ENCODE data around the gene CDK14.

DNA sequence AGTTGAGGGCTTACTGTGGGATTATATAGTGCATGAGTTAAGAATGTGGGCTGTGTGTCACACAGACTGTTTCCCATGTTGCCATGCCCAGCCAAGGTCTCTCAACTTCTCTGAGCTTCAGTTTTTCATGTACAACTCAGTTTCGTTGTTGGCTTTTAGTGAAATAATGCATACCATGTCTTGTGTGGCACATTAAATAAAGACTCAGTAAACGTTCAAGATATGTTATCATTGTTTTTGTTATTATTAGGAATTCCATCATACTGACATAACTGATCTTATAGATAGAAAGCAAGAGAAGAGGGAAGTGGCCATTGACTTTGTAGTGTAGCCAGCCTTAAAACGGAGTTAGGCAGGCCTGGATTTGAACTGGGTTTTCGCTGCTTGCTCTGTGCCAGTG lies 2.9 kb downstream of the CDK14 start:
- TF ChIP-seq CTCF (IDR thresholded peaks at IDR 0.05) (no peak), EP300 (IDR thresholded peaks at IDR 0.05) (no peak)
